NCI-H2081 (cell line): Measurements from ENCODE around the gene IRF9.
A peak's percentile ranks its signal among the peaks of the same experiment; 100 is the strongest.

Experiments used
- DNase-seq, 2 experiments: peaks; one replicate each; lab custom pipeline; 2025; lab: John Stamatoyannopoulos, UW

Gene IRF9

DNA sequence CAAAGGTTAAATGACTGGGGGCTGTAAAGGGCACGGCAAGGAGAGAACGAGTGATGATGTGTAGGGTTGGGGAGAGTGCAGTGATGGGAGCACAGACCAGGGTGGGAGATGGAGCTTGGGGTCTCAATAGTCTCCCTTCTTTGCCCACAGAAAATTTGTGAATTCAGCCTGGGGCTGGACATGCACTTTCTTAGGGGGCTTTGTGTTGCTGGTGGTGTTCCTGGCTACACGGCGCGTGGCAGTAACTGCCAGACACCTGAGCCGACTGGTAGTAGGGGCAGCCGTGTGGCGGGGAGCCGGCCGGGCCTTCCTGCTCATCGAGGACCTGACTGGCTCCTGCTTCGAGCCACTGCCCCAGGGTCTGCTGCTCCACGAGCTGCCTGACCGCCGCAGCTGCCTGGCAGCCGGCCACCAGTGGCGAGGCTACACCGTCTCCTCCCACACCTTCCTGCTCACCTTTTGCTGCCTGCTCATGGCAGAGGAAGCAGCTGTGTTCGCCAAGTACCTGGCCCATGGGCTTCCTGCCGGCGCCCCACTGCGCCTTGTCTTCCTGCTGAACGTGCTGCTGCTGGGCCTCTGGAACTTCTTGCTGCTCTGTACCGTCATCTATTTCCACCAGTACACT, 28.9 kb upstream of the IRF9 start:
- peak; percentile 72 to 89 for DNase-seq

DNA sequence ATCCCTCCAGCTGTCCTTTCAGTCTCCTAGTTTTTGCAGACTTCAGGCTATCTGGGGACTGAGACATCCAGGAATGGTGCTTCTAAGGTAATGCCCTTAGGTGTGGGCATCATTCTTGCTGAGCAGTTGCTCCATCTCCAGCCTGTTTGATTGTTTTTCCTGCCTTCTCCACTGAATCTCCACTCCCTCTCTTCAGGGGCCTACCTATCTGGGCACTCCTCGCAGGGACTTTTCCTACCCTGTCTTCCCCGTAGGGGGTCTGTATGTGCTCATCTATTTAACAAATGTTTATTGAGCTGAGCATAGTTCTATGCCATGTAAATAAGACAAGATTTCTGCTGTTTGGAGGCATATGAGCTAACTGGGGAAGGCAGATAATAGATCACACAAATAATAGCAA, 28.1 kb upstream of the IRF9 start:
- DNase-seq: no peak

DNA sequence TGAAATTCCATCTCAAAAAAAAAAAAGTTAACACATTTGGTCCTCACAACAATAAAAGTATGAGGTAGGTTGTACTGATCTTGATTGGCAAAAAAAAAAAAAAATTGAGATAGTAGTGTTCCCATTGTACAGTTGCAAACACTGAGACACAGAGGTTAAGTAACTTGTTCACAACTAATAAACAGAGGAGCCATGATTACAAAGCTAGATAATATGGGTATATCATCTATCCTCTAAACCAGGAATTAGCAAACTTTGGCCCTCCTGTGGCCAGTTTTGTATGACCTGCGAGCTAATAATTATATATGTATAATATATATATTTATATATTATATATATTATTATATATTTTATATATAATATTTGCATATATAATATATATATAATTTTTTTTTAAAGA, 27.3 kb upstream of the IRF9 start:
- DNase-seq: no peak

DNA sequence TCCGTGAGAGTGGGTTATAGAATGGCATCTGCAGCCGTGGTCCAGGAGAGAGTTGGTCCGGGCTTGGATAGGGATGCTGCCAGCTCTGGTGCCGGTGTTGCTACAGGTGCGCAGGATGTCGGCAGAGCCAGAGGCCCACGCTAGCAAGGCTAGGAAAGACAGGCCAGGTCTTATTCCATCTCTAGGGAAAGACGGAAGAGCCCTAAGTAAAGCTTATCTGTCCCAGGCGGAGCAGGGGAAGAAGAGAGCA, 25.6 kb upstream of the IRF9 start:
- DNase-seq: no peak

DNA sequence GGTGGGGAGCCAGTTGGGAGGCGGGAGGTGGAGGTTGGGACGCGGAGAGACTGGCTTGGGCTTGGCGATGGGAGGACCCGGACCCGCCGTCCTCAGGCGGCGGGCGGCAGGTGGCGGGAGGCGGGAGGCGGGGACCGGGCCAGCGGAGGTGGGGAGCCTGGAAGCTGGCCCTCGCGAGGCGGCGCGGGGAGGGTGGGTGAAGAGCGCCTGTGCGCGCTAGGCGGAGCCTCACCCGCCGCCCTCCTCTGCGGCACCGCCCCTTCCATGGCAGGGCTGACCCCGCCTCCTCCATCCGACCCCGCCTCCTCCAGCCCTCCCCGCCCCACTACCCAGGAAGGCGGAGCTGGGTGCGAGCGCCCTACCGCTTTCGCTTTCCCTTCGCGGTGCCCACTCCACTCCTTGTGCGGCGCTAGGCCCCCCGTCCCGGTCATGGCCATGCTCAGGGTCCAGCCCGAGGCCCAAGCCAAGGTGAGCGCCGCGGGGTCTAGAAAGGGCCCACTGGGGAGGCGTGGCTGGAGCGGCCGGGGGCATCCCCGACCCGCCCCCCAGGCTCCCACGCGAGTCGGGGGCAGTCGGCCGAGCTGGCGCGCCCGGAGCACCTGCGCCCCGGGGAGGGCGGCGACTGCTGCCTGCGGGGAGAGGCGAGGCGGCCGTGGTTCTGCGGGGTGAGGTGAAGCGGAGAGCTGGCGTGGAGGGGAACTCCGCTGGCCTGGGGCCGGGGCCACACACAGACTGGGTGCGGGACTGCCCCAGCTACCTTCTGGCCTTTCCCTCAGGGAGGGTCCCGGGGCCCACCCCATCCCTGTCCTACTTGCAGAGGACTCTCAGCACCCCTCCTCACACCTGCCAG, 25.0 kb upstream of the IRF9 start, which contains the start of gene PSME1:
TSS of gene PSME1 (plus strand) at position 361 of the 850 bp plus-strand sequence. CDS start at position 430, 69 bp downstream.
- DNase-seq: peak; percentile 90 to 96

DNA sequence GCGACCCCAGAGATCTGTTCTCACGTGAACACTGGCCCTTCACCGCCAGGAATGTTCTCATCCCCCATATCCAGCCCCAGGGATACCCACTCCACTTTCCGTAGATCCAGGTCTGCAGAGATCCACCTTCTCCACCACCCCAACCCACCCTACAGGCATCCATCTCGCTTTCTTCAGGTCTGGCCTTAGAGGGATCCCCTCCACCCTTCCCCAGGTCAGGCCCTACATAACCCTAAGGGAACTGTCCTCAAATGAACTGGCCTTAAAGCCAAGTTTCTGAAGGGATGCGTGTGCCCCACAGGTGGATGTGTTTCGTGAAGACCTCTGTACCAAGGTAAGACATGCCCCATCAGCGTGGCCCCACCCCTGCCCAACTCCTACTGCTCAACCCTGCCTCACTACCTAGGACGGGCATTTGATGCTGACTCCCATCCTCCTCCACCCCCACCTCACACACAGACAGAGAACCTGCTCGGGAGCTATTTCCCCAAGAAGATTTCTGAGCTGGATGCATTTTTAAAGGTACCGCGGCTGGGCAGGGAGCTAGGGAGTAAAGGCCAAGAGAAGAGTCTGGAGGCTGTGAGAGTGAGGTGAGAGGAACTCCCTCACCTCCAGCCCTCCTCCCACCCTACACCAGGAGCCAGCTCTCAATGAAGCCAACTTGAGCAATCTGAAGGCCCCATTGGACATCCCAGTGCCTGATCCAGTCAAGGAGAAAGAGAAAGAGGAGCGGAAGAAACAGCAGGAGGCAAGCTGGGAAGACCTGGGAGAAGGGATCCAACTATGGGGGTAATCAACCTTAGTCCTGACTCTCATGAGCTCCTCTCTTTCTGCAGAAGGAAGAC, 24.2 kb upstream of the IRF9 start:
- DNase-seq: no peak

DNA sequence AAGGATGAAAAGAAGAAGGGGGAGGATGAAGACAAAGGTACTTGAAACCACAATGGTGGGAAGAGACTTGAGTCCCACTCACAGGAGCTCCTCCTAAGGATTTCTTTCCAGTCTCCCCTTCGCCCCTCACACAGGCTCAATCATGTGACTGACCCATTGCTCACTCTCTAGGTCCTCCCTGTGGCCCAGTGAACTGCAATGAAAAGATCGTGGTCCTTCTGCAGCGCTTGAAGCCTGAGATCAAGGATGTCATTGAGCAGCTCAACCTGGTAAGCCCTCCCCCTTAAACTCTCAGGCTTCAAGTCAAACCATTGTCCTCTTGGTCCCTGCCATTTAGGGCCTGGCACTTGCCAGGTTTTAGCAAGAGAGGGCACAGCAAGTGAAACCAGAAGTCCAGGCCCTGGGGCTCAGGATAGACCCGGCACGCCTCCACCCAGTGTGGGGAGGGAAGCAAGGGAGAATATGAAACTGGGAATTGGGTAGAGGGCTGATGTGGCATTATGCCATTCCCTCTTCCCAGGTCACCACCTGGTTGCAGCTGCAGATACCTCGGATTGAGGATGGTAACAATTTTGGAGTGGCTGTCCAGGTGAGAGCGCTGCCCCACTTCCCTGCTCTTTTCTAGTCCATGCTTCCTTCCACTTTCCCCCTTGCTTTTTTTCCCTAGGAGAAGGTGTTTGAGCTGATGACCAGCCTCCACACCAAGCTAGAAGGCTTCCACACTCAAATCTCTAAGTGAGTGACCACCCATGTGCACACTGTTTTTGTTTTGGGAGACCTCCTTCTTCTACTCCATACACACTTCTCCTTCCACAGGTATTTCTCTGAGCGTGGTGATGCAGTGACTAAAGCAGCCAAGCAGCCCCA, 23.3 kb upstream of the IRF9 start:
- DNase-seq: no peak

DNA sequence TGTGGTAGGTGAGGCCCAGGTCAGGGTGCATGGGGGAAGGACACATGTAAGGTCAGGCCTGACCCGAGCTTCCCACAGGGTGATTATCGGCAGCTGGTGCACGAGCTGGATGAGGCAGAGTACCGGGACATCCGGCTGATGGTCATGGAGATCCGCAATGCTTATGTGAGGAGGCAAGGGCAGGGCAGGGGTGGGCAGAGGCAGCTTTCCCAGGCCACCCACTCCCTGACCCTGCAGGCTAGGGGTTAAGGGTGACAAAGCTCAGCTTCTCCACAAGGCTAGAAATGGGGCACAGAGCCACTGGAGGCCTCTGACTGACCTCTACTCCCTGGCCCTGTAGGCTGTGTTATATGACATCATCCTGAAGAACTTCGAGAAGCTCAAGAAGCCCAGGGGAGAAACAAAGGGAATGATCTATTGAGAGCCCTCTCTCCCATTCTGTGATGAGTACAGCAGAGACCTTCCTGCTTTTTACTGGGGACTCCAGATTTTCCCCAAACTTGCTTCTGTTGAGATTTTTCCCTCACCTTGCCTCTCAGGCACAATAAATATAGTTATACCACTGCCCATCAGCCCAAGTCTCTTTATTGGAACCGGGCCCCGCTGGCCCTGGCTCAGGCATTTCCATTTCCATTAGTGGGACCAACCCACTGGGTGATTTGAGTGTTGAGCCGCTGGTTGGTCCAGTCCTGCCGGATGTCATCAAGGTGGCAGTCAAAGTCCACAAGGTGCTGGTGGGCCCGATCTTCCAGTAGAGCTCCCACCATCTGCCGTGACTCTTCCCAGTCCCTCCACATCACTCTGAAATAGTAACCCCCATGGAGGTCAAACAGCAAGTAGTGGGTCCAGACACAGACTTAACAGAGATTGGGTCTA, 22.4 kb upstream of the IRF9 start:
- DNase-seq: no peak

DNA sequence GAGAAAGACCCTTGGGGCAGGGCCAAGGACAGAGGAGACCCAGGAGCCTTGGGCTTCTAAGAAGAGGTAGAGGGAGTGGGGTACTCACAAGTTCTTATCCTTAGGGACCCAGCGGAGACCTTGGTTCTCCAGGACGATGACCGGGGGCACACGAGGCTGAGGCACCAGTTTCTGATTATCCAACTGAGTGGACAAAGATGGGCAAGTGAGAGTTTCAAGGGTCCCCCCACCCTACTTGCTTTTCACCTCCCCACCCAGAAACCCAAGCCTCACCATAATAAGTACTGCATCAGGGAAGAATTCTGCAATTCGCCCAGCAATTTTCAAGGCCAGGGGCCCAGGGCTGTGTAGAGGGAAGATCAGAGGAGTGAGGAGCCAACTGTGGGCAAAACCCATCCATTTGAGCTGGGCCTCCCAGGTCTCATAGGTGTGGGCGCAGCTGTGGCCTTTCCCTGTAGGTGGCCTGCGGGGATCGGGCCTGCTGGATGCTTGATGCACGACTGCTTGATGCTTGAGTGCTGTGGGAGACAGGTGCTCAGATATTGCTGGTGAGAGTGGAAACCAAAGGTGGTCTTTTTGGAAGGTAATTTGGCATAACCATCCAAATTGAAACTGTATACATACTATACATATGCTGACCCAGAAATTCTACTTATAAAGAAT, 21.7 kb upstream of the IRF9 start:
- DNase-seq: peak in 1 of 2 experiments; percentile 18

DNA sequence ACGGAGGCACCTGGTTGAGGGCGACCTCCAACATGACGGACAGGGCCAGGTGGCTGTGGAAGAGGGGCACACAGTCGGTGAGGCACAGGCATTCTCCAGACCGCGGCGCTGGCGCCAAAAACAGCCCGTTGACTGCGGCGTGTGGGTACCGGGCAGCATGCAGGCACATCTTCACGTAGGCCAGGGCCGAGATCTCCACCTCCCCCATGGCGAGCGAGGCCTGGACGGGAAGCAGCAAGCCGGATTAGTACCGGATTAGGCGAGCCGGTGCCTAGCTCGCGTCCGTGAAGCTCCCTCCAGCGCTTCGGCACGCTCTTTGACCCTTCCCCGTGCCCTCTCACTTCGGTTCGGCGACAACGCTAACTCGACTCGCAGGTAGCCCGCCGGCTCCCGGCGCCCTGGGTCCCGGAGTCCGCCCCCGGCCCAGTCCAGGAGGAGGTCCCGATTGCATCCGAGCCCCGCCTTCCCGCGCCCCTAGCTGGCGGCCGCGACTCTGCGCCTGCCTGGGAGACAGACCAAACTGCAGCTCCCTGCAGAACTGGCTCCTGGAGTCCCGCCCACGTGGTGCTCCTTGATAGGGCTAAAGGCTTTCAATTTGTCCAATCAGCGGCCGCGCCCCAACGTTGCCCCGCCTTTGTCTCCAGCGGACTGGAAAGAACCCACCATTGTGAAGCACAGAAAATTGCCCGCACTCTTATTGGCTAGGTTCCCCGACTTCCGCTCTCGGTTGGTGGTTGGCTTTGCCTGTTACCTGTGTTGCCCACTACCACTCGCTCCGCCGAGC, 19.8 kb upstream of the IRF9 start, which contains the start of gene EMC9:
TSS of gene EMC9 (minus strand) at position 495 of the 784 bp plus-strand sequence. CDS start at position 208, 287 bp downstream.
- DNase-seq: peak; percentile 99 to 100

DNA sequence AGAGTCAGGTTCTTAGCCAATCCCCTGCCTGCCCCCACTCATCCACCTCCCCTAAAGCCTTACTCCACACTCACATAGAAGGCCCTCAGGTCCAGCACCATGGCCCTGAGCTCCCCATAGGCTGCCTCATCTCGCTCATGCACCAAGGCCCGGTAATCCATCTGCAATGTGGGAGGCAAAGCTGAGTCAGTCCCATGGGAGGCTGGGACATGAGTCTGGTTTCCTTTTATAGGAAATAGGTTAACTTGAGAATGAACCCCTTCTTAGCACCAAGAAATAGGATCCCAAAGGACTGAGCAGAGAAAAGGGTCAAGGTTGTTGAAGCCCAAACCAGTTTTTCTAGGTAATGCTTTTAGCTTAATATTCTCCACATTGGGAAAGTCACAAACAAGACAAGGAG, 17.6 kb upstream of the IRF9 start:
- DNase-seq: no peak

DNA sequence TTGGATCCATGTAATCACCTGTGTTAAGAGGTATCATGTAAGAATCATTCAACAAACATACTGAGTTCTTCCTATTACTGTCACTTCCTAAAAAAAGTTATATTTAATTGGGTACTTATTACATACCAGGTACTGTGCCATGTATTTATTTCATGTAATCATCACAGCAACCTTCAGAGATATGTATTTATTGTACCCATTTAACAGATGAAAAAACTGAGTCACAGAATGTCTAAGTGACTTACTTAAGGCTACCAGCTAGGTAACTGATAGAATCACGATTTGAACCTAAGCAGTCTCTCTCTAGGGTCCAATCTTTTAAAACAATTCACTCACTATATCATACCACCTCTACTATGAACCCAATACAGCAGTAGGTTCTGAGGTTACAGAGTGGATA, 16.6 kb upstream of the IRF9 start:
- DNase-seq: no peak

DNA sequence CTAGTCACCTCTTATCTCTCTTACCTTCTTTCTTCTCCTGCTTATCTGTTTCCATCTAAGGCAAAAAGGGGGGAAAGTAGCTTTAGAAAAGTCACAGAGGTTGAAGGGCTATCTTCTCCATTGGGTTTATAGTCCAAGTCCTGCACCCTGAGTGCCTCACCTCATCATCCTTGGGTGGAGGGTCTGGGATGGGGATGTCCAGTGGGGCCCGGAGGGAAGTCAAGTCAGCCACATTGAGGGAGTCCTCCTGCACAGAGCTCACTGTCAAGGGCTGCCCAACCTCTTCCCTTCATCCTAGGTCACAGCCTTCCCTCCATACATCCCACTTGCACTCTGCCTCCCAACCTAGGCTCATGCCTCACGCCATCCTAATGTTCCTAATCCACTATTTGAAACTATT, 15.8 kb upstream of the IRF9 start:
- no peak for DNase-seq

DNA sequence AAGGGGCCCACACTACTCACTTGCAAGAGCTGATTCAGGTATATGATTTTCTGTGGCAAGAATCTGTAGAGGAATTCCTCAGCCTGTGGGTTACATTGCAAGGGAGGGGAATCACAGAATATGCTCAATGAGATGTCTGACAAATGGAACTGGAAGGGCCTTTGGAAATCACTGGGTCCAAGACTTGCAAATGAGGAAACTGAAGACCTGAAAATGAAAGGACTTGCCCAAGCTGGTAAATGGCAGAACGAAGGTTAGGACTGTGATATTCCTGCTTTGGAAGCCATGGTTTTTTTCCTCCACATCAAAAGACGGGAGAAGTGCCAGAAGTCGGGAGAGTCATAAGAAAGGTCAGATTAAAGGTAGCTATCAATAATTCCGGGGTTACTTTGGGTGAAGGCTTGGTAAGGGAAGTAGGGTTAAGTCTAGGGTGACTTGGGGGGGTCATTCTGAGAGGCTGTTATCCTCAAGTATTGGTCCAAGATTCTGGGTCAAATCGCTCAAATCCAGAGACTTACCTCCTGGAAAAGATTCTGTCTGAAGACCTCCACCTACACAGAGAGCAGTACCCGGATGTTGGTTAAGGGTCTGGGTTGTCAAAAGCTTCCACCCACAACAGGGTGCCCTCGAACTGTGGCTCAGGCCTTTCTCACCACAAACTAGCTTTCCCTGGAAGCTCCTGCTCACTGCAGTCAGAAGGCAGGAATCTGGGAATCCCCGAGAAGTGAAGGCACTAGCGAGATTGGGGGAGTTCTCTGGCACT, 15.2 kb upstream of the IRF9 start:
- no peak for DNase-seq

DNA sequence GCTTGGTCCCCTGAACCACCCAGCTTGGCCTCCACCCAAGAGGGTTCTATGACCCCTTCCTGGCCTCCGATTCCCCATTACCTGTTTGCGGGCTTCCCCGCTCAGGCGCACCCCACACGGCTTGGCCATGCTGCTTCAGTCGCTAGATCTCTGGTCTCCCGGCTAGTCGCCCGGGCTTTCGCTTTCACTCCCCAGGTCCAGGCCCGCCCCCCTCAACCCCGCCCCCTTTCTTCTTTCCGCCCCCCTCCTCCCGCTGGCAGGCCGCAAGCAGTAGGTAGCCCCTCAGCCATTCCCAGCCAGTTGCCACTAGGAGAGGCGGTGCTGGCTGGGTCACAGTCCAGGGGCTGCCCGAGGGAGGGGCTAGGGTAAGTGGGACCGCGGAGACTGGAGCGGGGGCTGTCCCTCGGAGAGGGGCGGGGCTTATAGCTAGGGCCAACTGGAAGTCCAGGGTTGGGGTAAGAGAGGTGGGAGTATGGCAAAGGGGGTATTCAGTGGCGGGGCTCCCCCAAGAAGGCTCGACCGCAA, 14.6 kb upstream of the IRF9 start, which contains the start of gene PSME2:
TSS of gene PSME2 (minus strand) at position 158 of the 525 bp plus-strand sequence. CDS start at position 129, 29 bp downstream.
- peak; percentile 94 to 95 for DNase-seq

DNA sequence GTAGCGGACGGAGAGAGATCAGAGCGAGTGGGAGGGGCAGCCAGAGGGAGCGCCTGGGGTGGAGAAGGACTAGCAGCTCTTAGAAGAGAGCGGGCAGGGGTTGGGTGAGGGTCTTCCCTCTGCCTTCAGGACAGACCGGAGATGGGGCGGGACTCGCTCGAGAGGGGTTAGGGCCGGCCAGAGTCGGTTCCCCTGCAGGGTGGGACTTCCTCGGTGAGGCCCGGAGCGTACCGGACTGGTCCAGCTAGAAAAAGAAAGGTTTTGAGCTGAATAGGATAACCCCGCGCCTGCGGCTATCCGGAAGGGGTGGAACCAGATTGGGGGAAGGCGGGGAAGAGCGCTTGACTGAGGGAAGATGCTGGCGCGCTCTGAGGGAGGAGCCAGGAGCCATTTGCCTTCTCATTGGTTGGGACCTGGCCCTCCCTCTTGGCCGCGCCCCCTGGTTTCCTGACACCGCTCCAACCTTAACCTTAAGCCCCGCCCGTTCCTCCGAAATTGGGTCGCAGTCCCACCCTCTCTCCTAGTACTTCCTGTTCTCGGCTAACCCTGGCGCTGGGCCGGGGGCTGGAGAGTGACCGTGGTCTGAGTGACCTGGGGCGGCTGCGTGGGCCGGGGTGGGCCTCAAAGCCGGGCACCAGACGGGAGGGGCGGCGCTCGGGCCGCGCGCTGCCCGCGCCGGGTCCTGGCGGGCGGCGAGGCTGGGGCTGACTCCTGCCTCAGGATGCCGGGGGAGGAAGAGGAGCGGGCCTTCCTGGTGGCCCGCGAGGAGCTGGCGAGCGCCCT, 13.9 kb upstream of the IRF9 start, which contains the start of gene RNF31:
TSS of gene RNF31 (plus strand) at position 521 of the 783 bp plus-strand sequence. CDS start at position 722, 201 bp downstream.
- peak; percentile 98 for DNase-seq

DNA sequence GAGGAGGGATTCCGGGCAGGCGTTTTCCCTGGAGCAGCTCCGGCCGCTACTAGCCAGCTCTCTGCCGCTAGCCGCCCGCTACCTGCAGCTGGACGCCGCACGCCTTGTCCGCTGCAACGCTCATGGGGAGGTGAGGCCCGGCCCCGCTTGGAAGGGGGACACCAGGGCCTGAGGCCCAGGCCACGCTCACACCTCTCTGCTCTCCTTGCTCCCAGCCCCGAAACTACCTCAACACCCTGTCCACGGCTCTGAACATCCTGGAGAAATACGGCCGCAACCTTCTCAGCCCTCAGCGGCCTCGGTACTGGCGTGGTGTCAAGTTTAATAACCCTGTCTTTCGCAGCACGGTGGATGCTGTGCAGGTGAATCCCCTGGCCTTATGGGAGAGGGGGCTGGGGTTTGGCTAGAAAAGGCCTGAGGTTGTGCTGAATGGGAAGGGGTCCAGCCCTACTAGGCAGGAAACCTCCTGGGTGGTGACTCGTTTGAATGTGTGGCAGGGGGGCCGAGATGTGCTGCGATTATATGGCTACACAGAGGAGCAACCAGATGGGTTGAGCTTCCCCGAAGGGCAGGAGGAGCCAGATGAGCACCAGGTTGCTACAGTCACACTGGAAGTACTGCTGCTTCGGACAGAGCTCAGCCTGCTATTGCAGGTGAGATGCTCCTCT, 13.2 kb upstream of the IRF9 start:
- no peak for DNase-seq
